Muscle layer of duodenum (tissue), 2 donors: ENCODE results near the gene CDO1.

ENCODE experiments used
- H3K27ac ChIP-seq: one replicate; pipeline ENCODE4 v1.7.0; 2013; ENCODE audit warnings: mild to moderate bottlenecking, low read length
- H3K27me3 ChIP-seq: one replicate; pipeline ENCODE4 v1.7.0; 2013; ENCODE audit warnings: low read depth, mild to moderate bottlenecking, control low read depth, low read length
- H3K36me3 ChIP-seq, 2 donors: one replicate each; pipeline ENCODE4 v1.7.0; 2013; ENCODE audit warnings: low read length in 2 of 2, control low read depth in 1 of 2, mild to moderate bottlenecking in 1 of 2; ENCODE audit not compliant: insufficient read depth in 2 of 2, control insufficient read depth in 1 of 2
- H3K4me1 ChIP-seq, 2 donors: one replicate each; pipeline ENCODE4 v1.7.0; 2013; ENCODE audit warnings: low read length in 2 of 2, mild to moderate bottlenecking in 2 of 2, control low read depth in 1 of 2, moderate library complexity in 1 of 2; ENCODE audit not compliant: insufficient read depth in 2 of 2, control insufficient read depth in 1 of 2
- H3K4me3 ChIP-seq, 2 donors: one replicate each; pipeline ENCODE4 v1.7.0; 2013; ENCODE audit warnings: low read length in 2 of 2, low read depth in 1 of 2, mild to moderate bottlenecking in 1 of 2
- H3K9me3 ChIP-seq, 2 donors: one replicate each; pipeline ENCODE4 v1.7.0; 2013; ENCODE audit warnings: low read length in 2 of 2, control low read depth in 1 of 2, mild to moderate bottlenecking in 1 of 2; ENCODE audit not compliant: control insufficient read depth in 1 of 2
- donor health status: healthy.

Gene CDO1

DNA sequence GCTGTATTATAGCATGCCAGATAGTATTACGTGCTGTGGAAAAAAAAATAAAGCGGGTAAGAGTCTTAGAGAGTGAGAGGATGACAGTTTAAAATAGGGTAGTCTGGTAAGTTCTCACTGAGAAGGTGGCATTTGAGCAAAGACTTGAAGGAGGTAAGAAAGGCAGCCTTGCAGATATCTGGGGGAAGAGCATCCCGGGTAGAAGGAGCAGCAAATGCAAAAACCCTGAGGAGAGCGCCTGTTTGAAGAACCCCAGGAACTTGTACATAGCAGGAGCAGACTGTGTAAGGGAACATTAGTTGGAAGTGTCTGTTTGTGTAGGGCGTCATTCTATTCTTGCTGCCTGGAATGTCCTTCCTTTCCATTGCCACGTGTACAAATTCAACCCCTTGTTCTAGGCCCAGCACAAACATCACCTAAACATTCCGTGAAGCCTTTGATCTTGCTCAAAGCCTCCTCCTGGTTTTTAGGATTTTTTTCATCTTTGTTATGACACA is 27.9 kb upstream of the CDO1 start:
- H3K36me3 ChIP-seq, result peaks cover 0 to 7% of the 10 kb centered on the region in 2 donors
- H3K27me3 ChIP-seq, result no peaks in the 10 kb centered on the region
- no peak overlapping the region for H3K4me3 ChIP-seq
- peaks cover 6 to 34% of the 10 kb centered on the region in 2 donors for H3K4me1 ChIP-seq
- H3K9me3 ChIP-seq, result no peaks in the 10 kb centered on the region
- H3K27ac ChIP-seq, result no peak overlapping the region

DNA sequence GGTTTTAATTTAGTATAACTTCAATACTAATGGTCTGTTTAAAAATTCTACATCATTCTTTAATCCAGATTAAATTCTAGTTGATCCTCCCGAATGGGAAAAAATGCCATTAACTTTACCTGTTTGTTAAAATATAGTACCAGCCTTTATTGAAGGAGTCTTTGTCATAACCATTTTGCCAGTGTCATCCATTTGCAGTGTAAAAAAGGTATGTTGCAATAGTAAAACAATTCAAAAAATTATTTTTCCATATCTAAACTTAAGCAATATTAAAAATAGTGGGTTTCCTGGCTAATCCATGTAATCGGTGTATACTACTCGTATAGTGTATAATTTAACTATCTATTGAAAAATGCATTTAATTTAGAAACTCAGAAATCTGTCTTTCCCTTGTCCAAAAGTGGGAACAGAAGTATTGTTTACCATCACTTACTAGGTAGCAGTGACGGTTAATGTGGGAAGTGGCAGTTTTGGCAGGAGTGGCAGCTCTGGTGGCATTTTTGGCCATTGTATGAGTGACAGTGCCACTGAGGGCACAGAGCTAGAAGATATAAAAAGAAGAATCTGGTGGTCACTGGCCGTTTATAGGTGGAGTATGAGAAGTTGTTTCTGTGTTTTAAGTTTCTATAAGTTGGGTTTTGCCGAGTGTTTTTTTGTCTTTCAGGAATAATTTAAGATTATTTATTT is 27.1 kb upstream of the CDO1 start:
- Histone ChIP-seq H3K4me3 (peak overlapping the region in 1 of 2 donors; percentile 96), H3K4me1 (peaks cover 6 to 42% of the 10 kb centered on the region in 2 donors)

DNA sequence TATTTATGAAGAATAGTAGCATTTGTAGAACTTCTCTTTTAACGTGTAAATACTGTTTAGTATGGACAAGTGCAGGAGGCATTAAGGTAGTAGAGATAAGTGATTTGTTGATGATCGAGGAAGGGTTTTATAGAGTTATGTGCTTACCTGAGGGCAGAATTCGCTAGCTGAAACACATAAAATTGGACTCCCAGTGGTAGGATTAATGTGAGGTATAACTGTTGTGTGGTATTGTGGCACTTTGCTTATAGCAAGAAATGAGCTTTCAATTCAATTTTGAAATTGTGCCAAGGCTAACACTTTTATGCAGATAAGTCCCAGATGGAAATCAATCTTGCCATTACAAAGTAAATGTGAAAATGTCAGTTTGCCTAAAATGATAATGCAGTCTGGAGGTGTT is 26.5 kb upstream of the CDO1 start:
- Histone ChIP-seq H3K4me1 (peaks cover 6 to 46% of the 10 kb centered on the region in 2 donors), H3K27me3 (no peaks in the 10 kb centered on the region), H3K9me3 (no peaks in the 10 kb centered on the region), H3K27ac (no peak overlapping the region), H3K4me3 (peak overlapping the region; percentile 96), H3K36me3 (peaks cover 0 to 7% of the 10 kb centered on the region in 2 donors)

More for the DNA sequence above, 27.1 kb upstream of the CDO1 start:
- H3K9me3 ChIP-seq, result no peaks in the 10 kb centered on the region
- H3K27ac ChIP-seq, result no peak overlapping the region
- peaks cover 0 to 7% of the 10 kb centered on the region in 2 donors for H3K36me3 ChIP-seq
- H3K27me3 ChIP-seq, result no peaks in the 10 kb centered on the region

DNA sequence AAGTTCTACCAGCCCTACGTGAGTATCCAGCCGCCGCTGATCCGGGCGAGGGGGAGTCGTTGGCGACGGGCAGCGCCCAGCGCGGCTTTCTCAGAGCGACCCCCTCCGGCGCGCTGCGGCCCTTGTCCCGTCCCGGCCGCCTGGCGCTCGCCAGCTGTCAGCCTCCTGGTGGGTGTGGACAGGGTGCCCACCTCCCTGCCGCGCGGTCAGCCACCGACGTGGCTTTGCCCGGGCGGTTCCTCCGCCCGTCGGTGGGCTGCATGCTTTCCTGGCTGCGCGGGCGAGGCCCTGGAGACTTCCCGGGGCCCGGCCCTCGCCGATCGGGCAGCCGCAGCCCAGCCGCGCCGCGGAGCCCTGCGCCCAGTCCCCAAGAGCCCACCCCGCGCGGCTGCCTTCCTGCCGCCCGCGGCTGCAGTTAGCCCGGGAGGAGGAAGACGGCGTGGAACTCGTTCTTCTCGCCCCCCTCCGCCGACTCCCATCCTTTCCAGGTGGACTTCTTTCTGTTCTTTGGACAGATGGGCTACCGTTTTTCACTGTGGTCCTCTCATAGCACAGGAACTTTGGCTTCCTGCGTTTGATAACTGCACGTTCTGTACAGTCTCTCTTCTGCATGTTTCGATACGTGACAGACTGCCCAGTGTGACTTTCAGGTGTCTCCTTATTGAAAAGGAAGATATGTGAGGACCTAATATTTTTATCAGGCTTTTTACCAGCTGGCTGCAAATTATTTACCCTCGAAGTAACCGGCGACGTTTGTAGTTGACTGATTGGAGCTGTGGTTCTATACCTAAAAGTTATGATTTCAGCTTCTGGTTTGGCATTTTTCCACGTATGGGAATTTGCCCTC is 25.9 kb upstream of the CDO1 start:
- Histone ChIP-seq H3K36me3 (peaks cover 0 to 7% of the 10 kb centered on the region in 2 donors), H3K9me3 (no peaks in the 10 kb centered on the region), H3K27me3 (no peaks in the 10 kb centered on the region), H3K4me3 (peak overlapping the region; percentile 96), H3K27ac (peak overlapping the region; percentile 65), H3K4me1 (peaks cover 6 to 46% of the 10 kb centered on the region in 2 donors)

DNA sequence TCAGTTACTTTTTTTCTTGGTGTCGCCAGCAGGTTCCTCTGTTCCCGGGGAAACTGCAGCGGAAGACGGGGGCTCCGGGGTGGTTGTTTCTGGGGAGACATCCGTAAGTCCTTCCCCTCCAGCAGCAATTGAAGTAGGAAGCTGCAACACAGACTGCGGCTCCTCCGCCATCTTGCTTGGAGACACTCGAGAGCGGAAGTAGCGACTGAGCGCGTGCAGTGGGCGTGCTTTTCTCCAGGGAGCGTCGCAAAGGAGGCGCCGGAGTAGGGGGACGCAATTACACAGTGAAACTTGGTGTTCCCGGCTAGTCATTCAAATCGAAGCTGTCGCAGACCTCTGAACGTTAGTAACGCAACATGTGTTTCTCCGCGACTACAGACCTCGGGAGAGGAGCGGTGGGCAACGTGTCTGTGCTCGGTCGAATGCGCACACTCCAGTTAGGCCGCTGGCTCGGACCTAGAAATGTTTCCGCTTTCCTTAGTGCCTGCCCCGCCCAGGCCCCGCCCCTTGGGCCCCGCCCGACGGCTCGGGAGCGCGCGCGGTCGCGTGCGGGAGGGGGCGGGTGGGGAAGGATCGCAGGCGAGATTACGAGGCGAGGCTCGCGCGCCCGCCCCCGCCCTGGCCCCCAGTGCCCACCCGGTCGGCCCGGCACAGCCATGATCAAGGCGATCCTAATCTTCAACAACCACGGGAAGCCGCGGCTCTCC is 25.1 kb upstream of the CDO1 start, which contains the start of the genes AP3S1 and ATG12:
Gene AP3S1 (plus strand): TSS at position 554 of the 707 bp plus-strand sequence. CDS start 103 bp downstream, at position 657.
Gene ATG12 (minus strand): TSS at position 184 of the 707 bp plus-strand sequence. CDS start 13 bp downstream, at position 171.
- Histone ChIP-seq H3K9me3 (no peaks in the 10 kb centered on the region), H3K4me3 (peak within 1 kb of the TSS; percentile 96), H3K27me3 (no peaks in the 10 kb centered on the region), H3K36me3 (peaks cover 0 to 7% of the 10 kb centered on the region in 2 donors), H3K27ac (peak within 1 kb of the TSS; percentile 91), H3K4me1 (peaks cover 6 to 46% of the 10 kb centered on the region in 2 donors)

DNA sequence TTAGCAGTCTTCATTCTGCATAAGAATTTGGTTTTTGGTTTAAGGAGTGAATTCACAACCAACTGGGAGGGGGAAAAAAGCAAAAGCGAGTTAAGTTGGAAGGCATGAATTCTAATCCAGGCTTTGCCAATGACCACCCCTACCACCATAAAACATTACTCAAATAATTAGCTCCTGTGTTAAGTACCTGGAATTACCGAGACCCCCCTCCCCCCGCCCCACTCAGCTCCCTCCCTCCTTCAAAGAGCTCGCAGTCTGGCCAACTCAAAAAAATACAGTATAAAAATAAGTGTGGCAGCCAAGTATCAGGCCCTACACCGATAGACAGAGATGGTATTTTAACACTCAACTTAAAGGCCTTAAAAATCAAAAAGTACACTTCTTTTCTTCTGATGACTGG is 24.4 kb upstream of the CDO1 start:
- Histone ChIP-seq H3K9me3 (no peaks in the 10 kb centered on the region), H3K27ac (peak overlapping the region; percentile 91), H3K27me3 (no peaks in the 10 kb centered on the region), H3K4me3 (peak overlapping the region; percentile 96), H3K36me3 (peaks cover 5 to 10% of the 10 kb centered on the region in 2 donors), H3K4me1 (peaks cover 6 to 46% of the 10 kb centered on the region in 2 donors)

DNA sequence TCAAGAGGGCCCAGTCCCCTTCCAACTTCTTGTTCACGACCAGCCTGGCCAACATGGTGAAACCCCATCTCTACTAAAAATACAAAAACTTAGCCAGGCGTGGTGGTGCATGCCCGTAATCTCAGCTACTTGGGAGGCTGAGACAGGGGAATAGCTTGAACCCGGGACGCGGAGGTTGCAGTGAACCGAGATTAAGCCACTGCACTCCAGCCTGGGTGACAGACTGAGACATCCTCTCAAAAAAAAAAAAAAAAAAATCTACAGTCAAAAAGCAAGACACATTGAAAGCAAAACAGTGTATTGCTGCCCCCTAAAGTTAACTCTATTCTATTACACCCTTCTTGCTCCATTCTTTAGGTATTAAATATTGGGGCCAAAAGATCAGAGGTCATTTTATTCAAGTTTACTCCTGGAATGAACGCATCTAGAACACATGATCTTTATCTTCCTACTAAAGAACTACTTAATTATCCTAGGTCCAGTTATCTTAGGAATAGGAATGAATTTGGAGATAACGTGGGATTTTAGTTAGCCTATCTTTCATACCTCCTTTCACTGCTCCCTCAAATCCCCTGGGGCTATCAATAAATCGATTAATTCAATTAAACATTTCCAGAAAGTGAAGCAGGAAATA is 22.5 kb upstream of the CDO1 start:
- Histone ChIP-seq H3K27me3 (no peaks in the 10 kb centered on the region), H3K4me1 (peaks cover 6 to 39% of the 10 kb centered on the region in 2 donors), H3K36me3 (peaks cover 20 to 21% of the 10 kb centered on the region in 2 donors), H3K4me3 (peak overlapping the region in 1 of 2 donors; percentile 25), H3K27ac (peak overlapping the region; percentile 52), H3K9me3 (no peaks in the 10 kb centered on the region)

DNA sequence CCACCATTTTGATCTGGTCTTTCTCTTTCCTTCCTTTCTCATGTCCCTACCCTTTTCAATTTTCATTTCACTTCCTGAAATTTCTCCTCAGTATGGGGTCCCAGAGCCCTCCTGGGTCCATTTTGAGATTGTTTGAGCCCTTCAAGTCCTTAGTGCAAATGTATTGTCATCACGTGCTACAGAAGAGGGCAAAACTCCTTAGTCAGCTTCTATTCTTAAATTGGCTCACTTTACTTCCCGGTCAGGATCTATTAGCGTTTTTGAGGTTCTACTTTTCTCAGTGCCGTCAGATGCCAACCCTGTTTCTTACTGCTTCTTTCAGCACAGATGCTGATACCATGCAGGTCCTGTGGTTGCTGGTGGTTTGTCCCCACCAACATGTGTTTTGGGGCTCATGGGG is 19.0 kb upstream of the CDO1 start:
- Histone ChIP-seq H3K27ac (no peak overlapping the region), H3K36me3 (peaks cover 25 to 34% of the 10 kb centered on the region in 2 donors), H3K4me1 (peaks cover 0 to 23% of the 10 kb centered on the region in 2 donors), H3K27me3 (no peaks in the 10 kb centered on the region), H3K4me3 (no peak overlapping the region), H3K9me3 (no peaks in the 10 kb centered on the region)

DNA sequence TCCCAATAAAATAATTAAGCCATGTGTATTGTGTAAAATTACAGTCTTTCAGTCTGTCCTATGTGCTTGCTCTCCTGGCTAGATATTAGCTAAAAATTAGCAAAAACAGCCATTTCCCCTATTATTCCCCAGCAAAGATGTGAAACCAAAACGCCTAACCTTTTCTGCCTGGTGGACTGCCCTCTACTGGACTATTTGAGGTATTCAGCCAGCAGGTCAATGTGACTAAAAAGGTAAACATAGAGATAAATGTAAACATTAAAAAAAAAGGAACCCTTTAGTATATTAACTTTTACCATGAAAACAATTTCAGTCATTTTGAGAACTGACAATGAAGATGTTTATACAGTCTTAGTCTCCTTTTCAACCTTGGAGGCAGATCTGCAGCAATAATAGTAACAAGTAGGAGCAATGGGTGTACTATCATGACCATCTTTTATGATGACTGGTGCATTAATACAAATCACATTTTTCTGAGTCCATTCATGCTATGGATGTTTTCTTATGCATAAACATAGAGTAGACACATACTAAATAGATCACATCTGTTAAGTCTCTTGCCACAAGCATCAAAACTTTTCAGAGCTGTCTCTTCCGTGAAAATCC is 14.8 kb upstream of the CDO1 start:
- Histone ChIP-seq H3K27me3 (no peaks in the 10 kb centered on the region), H3K27ac (no peak overlapping the region), H3K36me3 (peaks cover 43 to 48% of the 10 kb centered on the region in 2 donors), H3K9me3 (no peaks in the 10 kb centered on the region), H3K4me3 (no peak overlapping the region), H3K4me1 (no peaks in the 10 kb centered on the region)

DNA sequence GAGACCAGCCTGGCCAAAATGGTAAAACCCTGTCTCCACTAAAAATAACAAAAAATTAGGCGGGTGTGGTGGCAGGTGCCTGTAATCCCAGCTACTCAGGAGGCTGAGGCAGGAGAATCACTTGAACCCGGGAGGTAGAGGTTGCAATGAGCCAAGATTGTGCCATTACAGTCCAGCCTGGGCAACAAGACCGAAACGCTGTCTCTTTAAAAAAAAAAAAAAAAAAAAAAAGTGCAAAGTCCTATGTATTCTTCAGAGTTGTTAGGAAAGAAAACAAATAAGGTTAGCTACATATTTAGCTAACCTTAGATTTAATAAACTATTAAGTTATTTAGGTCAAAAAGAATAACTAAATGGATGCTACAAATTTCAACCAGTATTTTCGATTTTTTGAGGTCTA is 13.5 kb upstream of the CDO1 start:
- peaks cover 31 to 44% of the 10 kb centered on the region in 2 donors for H3K36me3 ChIP-seq
- no peak overlapping the region for H3K27ac ChIP-seq
- no peak overlapping the region for H3K4me3 ChIP-seq
- no peaks in the 10 kb centered on the region for H3K9me3 ChIP-seq
- no peaks in the 10 kb centered on the region for H3K4me1 ChIP-seq
- H3K27me3 ChIP-seq, result no peaks in the 10 kb centered on the region
